ENCODE data around the gene GNG2.

GRCh38 chr14:51999084-51999483 lies 138.7 kb downstream of the GNG2 start:
- TF ChIP-seq CTCF (IDR thresholded peaks at IDR 0.05; ENCODE audit: poor library complexity) (no peak), EZH2 (IDR thresholded peaks at IDR 0.05; ENCODE audit: borderline replicate concordance) (no peak)

All from hepatocyte (in vitro differentiated cells).